ENCODE results near the gene TXNDC11. TPM values are rescaled to one million over a fixed set of nuclear protein-coding genes. Genes with fewer than 3 reads are reported as not detected.

The TXNDC11 gene
- total RNA-seq, 1 experiment from 2014 or later, result 11.1 TPM

DNA sequence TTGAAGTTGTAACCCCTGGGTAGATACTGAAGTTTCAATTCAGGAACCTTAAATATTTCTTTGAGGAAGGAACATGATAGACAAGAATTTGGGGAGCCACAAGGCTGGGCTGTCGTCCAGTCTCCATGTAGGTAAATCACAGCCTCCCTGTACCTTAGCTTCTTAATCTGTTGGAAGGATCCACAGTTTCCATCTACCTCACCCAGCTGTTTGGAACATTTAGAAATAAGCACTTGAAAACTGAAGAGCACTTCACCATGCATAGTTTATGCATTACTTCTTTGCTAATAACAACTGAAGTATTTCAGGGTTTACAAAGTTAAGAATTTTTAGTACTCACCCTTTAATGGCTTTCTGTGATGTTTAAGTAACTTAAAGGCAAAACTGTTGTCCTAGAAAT, 17.2 kb downstream of the TXNDC11 start:
- ATAC-seq, result no peak
- ChIA-PET CTCF (interaction anchor here (1.4 kb wide), 1 partner anchor 11 kb away, joined by 3 read pairs; no protein-coding TSS in a partner anchor), POLR2A (no interaction called here)
- no peaks in the 10 kb centered on the region for H3K27me3 Mint-ChIP-seq (ENCODE audit: low read depth)
- no peak for DNase-seq (ENCODE audit: low spot score)
- H3K36me3 Mint-ChIP-seq, result peaks cover 24% of the 10 kb centered on the region
- TF ChIP-seq SP1 (CRISPR knock-in tag; conservative IDR thresholded peaks at IDR 0.05) (no peak), TP53 (CRISPR knock-in tag; IDR thresholded peaks at IDR 0.05) (no peak), ZNF416 (CRISPR knock-in tag; IDR thresholded peaks at IDR 0.05) (no peak), SOX15 (CRISPR knock-in tag; IDR thresholded peaks at IDR 0.05) (no peak), PRDM15 (CRISPR knock-in tag; IDR thresholded peaks at IDR 0.05) (no peak), NR2C2 (CRISPR knock-in tag; IDR thresholded peaks at IDR 0.05) (no peak), RORB (CRISPR knock-in tag; IDR thresholded peaks at IDR 0.05) (no peak), USF1 (CRISPR knock-in tag; IDR thresholded peaks at IDR 0.05) (no peak), HMGA2 (CRISPR knock-in tag; IDR thresholded peaks at IDR 0.05) (no peak), JUN (CRISPR knock-in tag; IDR thresholded peaks at IDR 0.05) (no peak), NFE2L1 (CRISPR knock-in tag; IDR thresholded peaks at IDR 0.05) (no peak), EMX1 (CRISPR knock-in tag; IDR thresholded peaks at IDR 0.05) (no peak), OVOL2 (CRISPR knock-in tag; IDR thresholded peaks at IDR 0.05; ENCODE audit: borderline replicate concordance) (no peak)
- TF ChIP-seq, protein P1, sequence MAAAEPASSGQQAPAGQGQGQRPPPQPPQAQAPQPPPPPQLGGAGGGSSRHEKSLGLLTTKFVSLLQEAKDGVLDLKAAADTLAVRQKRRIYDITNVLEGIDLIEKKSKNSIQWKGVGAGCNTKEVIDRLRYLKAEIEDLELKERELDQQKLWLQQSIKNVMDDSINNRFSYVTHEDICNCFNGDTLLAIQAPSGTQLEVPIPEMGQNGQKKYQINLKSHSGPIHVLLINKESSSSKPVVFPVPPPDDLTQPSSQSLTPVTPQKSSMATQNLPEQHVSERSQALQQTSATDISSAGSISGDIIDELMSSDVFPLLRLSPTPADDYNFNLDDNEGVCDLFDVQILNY (CRISPR knock-in tag; IDR thresholded peaks at IDR 0.05), result no peak
- H3K9me3 Mint-ChIP-seq, result no peaks in the 10 kb centered on the region
- H3K4me3 Mint-ChIP-seq, result no peak overlapping the region
- no peak overlapping the region for H3K27ac Mint-ChIP-seq
- H3K4me1 Mint-ChIP-seq, result no peaks in the 10 kb centered on the region

GRCh38 chr16:11722468-11722808, 20.2 kb downstream of the TXNDC11 start:
- H3K9me3 Mint-ChIP-seq, result no peaks in the 10 kb centered on the region
- CTCF ChIA-PET, result interaction anchor here (0.9 to 1.9 kb wide), 3 partner anchors 8 to 335 kb away, joined by 3 to 7 read pairs (median 3); partner anchors contain the start of gene TXNDC11
- POLR2A ChIA-PET, result no interaction called here
- no peak overlapping the region for H3K4me3 Mint-ChIP-seq
- no peak for DNase-seq (ENCODE audit: low spot score)
- no peak for ATAC-seq
- H3K27me3 Mint-ChIP-seq (ENCODE audit: low read depth), result no peaks in the 10 kb centered on the region
- H3K4me1 Mint-ChIP-seq, result peaks cover 9% of the 10 kb centered on the region
- peaks cover 22% of the 10 kb centered on the region for H3K36me3 Mint-ChIP-seq
- H3K27ac Mint-ChIP-seq, result 0 out of 2 replicates have a peak overlapping the region, but pooled peaks have one; percentile 15
- TF ChIP-seq, protein P2, sequence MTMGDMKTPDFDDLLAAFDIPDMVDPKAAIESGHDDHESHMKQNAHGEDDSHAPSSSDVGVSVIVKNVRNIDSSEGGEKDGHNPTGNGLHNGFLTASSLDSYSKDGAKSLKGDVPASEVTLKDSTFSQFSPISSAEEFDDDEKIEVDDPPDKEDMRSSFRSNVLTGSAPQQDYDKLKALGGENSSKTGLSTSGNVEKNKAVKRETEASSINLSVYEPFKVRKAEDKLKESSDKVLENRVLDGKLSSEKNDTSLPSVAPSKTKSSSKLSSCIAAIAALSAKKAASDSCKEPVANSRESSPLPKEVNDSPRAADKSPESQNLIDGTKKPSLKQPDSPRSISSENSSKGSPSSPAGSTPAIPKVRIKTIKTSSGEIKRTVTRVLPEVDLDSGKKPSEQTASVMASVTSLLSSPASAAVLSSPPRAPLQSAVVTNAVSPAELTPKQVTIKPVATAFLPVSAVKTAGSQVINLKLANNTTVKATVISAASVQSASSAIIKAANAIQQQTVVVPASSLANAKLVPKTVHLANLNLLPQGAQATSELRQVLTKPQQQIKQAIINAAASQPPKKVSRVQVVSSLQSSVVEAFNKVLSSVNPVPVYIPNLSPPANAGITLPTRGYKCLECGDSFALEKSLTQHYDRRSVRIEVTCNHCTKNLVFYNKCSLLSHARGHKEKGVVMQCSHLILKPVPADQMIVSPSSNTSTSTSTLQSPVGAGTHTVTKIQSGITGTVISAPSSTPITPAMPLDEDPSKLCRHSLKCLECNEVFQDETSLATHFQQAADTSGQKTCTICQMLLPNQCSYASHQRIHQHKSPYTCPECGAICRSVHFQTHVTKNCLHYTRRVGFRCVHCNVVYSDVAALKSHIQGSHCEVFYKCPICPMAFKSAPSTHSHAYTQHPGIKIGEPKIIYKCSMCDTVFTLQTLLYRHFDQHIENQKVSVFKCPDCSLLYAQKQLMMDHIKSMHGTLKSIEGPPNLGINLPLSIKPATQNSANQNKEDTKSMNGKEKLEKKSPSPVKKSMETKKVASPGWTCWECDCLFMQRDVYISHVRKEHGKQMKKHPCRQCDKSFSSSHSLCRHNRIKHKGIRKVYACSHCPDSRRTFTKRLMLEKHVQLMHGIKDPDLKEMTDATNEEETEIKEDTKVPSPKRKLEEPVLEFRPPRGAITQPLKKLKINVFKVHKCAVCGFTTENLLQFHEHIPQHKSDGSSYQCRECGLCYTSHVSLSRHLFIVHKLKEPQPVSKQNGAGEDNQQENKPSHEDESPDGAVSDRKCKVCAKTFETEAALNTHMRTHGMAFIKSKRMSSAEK (CRISPR knock-in tag; IDR thresholded peaks at IDR 0.05; ENCODE audit: borderline replicate concordance), result no peak
- TF ChIP-seq NR2C2 (CRISPR knock-in tag; IDR thresholded peaks at IDR 0.05), result no peak
- TF ChIP-seq ELF4 (CRISPR knock-in tag; IDR thresholded peaks at IDR 0.05; ENCODE audit: low read depth), result no peak
- no peak for TF ChIP-seq SMAD4 (CRISPR knock-in tag; IDR thresholded peaks at IDR 0.05)
- TF ChIP-seq ATF1 (CRISPR knock-in tag; IDR thresholded peaks at IDR 0.05), result no peak
- no peak for TF ChIP-seq GTF2I (CRISPR knock-in tag; conservative IDR thresholded peaks at IDR 0.05)
- TF ChIP-seq MXD4 (CRISPR knock-in tag; IDR thresholded peaks at IDR 0.05; ENCODE audit: borderline replicate concordance), result no peak
- TF ChIP-seq SMAD3 (CRISPR knock-in tag; IDR thresholded peaks at IDR 0.05; ENCODE audit: borderline replicate concordance), result no peak
- no peak for TF ChIP-seq USF1 (CRISPR knock-in tag; IDR thresholded peaks at IDR 0.05)
- no peak for TF ChIP-seq RELA (CRISPR knock-in tag; IDR thresholded peaks at IDR 0.05; ENCODE audit: borderline replicate concordance)
- TF ChIP-seq, protein P3, sequence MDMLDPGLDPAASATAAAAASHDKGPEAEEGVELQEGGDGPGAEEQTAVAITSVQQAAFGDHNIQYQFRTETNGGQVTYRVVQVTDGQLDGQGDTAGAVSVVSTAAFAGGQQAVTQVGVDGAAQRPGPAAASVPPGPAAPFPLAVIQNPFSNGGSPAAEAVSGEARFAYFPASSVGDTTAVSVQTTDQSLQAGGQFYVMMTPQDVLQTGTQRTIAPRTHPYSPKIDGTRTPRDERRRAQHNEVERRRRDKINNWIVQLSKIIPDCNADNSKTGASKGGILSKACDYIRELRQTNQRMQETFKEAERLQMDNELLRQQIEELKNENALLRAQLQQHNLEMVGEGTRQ (CRISPR knock-in tag; IDR thresholded peaks at IDR 0.05), result no peak
- no peak for TF ChIP-seq ZNF671 (CRISPR knock-in tag; IDR thresholded peaks at IDR 0.05)
- no peak for TF ChIP-seq JUN (CRISPR knock-in tag; IDR thresholded peaks at IDR 0.05)
- no peak for TF ChIP-seq JAZF1 (CRISPR knock-in tag; IDR thresholded peaks at IDR 0.05)
- TF ChIP-seq ZNF232 (CRISPR knock-in tag; IDR thresholded peaks at IDR 0.05), result no peak
- no peak for TF ChIP-seq TP53 (CRISPR knock-in tag; IDR thresholded peaks at IDR 0.05)
